HL-60 (cell line): ENCODE data around the gene MCF2L2.

Experiments used
- DNase-seq, 2 experiments: peaks; one replicate each; pipeline ENCODE4 v3.0.0-alpha.2; 2010 to 2020; ENCODE audit warnings: low read depth in 1 of 2, low spot score in 1 of 2
- H3K27ac ChIP-seq: fragments of 250-450 bp; sonication (Bioruptor Pico); replicated peaks from 2 replicates; pipeline ENCODE4 v1.5.1; 2020; ENCODE audit warnings: mild to moderate bottlenecking, moderate library complexity
- H3K27me3 ChIP-seq: fragments of 250-450 bp; sonication (Bioruptor Pico); 2 replicates; pipeline ENCODE4 v1.5.1; 2021; ENCODE audit warnings: mild to moderate bottlenecking, moderate library complexity; ENCODE audit not compliant: insufficient read depth, poor library complexity, severe bottlenecking
- H3K4me3 ChIP-seq: replicated peaks from 2 replicates; pipeline ENCODE4 v1.5.1; 2011; ENCODE audit warnings: mild to moderate bottlenecking, control low read depth, low read length; ENCODE audit not compliant: insufficient read depth
- GABPA ChIP-seq: IDR thresholded peaks from 2 replicates; pipeline ENCODE4 v1.6.1; 2012; ENCODE audit warnings: low read depth
- POLR2AphosphoS5 ChIP-seq: IDR thresholded peaks from 2 replicates; pipeline ENCODE4 v1.6.1; 2012; ENCODE audit warnings: low read depth
- SPI1 ChIP-seq: IDR thresholded peaks from 2 replicates; pipeline ENCODE4 v1.6.1; 2012; ENCODE audit warnings: low read depth, mild to moderate bottlenecking, borderline replicate concordance
- TF ChIP-seq, protein P1 (sequence below): IDR thresholded peaks from one replicate; pipeline ENCODE4 v1.5.1; 2011; ENCODE audit warnings: low read length, control low read depth, inconsistent platforms; ENCODE audit not compliant: insufficient read depth
- TF ChIP-seq, protein P2 (sequence below): IDR thresholded peaks from 2 replicates; pipeline ENCODE4 v1.6.1; 2012; ENCODE audit warnings: low read depth; ENCODE audit not compliant: insufficient replicate concordance

The MCF2L2 gene

DNA sequence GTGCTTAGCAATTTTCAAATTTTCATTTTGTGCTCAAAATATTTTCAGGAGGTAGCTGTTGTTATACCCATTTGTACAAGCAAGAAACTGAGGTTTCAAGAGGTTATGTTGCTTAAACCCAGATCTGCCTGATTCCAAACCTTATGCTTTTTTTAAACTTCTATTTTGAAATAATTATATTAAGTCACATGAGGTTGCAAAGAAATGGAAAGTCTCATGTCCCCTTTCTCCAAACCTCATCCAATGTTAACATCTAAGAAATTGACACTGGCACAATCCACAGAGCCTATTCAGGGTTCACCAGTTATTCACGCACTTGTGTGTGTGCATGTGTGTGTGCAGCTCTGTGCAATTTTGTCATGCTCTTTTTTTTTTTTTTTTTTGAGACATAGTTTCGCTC is 140.3 kb downstream of the MCF2L2 start:
- TF ChIP-seq, protein P1, sequence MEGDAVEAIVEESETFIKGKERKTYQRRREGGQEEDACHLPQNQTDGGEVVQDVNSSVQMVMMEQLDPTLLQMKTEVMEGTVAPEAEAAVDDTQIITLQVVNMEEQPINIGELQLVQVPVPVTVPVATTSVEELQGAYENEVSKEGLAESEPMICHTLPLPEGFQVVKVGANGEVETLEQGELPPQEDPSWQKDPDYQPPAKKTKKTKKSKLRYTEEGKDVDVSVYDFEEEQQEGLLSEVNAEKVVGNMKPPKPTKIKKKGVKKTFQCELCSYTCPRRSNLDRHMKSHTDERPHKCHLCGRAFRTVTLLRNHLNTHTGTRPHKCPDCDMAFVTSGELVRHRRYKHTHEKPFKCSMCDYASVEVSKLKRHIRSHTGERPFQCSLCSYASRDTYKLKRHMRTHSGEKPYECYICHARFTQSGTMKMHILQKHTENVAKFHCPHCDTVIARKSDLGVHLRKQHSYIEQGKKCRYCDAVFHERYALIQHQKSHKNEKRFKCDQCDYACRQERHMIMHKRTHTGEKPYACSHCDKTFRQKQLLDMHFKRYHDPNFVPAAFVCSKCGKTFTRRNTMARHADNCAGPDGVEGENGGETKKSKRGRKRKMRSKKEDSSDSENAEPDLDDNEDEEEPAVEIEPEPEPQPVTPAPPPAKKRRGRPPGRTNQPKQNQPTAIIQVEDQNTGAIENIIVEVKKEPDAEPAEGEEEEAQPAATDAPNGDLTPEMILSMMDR, result no peak
- TF ChIP-seq POLR2AphosphoS5 (no peak), SPI1 (no peak)
- no peak overlapping the region for H3K4me3 ChIP-seq
- H3K27ac ChIP-seq, result no peak overlapping the region
- no peaks in the 10 kb centered on the region for H3K27me3 ChIP-seq
- no peak for DNase-seq

DNA sequence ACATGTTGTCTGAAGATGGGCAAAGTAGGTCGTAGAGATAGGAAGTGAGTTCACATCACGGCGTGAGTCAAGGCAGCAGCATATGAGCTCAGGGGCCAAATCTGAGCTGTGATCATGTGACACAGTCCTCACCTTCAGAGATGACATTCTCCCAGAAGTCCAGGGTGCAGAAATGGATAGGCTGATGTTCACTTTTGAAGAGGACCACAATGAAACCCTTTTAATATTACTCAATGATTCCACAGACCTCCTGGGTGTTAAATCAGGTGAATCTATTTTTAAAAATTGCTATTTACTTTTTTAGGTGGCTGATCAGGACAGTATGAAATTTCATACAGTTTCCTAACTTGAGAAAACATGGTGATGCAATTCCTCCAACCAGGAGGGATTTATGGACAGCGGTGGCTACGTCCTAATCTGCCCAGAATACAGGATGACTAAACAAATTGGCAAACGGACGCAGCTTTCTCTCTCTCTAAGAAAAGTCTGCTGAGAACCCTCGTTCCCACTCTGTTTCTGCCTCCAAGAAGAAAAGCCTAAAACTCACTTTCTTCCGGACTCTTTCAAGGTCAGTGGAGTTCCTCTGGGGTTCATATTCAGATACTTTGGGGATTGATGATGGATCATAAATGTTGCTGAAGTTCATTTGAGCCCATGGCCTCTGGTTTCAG is 141.0 kb downstream of the MCF2L2 start:
- no peak overlapping the region for H3K4me3 ChIP-seq

DNA sequence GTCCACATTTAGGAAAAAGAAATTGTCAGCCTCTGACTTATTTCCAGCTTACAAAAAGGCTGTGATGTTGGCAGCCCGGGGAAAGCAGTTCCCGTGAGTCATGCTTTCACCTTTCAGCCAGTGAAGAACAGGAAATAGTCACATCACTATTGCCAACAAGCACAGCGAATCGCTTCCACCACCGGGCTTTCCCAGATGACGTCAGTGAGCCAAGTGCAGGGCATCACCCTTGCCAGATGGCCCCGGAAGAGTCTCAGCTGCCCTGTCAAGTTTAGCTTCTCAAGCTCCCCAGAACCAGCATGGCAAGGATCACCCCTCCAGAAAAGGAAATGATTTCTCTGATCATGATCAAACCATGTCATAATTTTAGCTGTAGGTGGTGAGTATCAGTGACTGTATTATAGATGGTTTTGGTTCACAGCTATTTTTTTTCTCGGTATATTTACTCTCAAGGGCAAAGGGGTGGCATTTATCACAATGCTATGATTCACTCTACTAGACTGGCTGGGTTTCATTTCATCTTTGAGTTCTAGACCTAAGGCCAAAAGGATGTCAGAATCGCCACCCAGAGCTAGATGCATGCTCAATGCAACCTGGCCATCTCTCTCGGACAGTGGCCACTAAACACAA is 142.5 kb downstream of the MCF2L2 start:
- Histone ChIP-seq H3K4me3 (no peak overlapping the region), H3K27me3 (no peaks in the 10 kb centered on the region), H3K27ac (0 out of 2 replicates have a peak overlapping the region, but pooled peaks have one; percentile 11)
- no peak for TF ChIP-seq SPI1
- TF ChIP-seq POLR2AphosphoS5, result 0 out of 2 replicates have a peak, but pooled peaks have one; percentile 22
- peak; percentile 29; the same call in 1 of the 2 replicates for TF ChIP-seq GABPA
- DNase-seq, result peak; percentile 56 to 87

More for the DNA sequence above, 141.0 kb downstream of the MCF2L2 start:
- no peaks in the 10 kb centered on the region for H3K27me3 ChIP-seq
- DNase-seq, result no peak
- TF ChIP-seq GABPA, result no peak
- TF ChIP-seq POLR2AphosphoS5, result no peak
- TF ChIP-seq, protein P2, sequence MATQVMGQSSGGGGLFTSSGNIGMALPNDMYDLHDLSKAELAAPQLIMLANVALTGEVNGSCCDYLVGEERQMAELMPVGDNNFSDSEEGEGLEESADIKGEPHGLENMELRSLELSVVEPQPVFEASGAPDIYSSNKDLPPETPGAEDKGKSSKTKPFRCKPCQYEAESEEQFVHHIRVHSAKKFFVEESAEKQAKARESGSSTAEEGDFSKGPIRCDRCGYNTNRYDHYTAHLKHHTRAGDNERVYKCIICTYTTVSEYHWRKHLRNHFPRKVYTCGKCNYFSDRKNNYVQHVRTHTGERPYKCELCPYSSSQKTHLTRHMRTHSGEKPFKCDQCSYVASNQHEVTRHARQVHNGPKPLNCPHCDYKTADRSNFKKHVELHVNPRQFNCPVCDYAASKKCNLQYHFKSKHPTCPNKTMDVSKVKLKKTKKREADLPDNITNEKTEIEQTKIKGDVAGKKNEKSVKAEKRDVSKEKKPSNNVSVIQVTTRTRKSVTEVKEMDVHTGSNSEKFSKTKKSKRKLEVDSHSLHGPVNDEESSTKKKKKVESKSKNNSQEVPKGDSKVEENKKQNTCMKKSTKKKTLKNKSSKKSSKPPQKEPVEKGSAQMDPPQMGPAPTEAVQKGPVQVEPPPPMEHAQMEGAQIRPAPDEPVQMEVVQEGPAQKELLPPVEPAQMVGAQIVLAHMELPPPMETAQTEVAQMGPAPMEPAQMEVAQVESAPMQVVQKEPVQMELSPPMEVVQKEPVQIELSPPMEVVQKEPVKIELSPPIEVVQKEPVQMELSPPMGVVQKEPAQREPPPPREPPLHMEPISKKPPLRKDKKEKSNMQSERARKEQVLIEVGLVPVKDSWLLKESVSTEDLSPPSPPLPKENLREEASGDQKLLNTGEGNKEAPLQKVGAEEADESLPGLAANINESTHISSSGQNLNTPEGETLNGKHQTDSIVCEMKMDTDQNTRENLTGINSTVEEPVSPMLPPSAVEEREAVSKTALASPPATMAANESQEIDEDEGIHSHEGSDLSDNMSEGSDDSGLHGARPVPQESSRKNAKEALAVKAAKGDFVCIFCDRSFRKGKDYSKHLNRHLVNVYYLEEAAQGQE, result no peak
- TF ChIP-seq, protein P1, result no peak
- TF ChIP-seq SPI1, result no peak
- H3K27ac ChIP-seq, result no peak overlapping the region

DNA sequence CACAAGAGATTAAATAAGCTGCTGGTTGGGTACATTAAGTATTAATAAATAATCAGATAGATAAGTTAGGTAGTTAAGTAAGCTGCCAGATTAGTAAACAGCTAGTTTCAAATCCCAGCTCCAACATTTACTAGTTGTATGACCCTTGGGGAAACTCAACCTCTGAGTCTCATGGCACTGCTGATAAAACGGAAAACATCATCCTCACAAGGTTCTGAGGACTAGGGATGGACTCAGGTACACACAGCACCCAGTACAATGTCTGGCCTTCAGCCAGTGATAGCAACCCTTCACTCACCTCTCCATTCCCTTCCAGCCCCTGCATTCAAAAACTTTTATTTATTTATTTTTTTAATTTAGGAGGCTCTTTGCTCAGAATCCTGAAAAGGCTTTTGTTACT is 143.1 kb downstream of the MCF2L2 start:
- DNase-seq, result no peak
- H3K4me3 ChIP-seq, result no peak overlapping the region
- no peaks in the 10 kb centered on the region for H3K27me3 ChIP-seq
- TF ChIP-seq, protein P1, result no peak
- TF ChIP-seq GABPA (no peak), SPI1 (no peak), POLR2AphosphoS5 (no peak)
- TF ChIP-seq, protein P2, result no peak
- 0 out of 2 replicates have a peak overlapping the region, but pooled peaks have one; percentile 11 for H3K27ac ChIP-seq
